Esophagus mucosa (tissue), 1 donor: ENCODE data around the gene F2RL2. TPM values are rescaled to one million over a fixed set of nuclear protein-coding genes. Genes with fewer than 3 reads are reported as not detected.
A peak's percentile ranks its signal among the peaks of the same experiment; 100 is the strongest.

Source experiments
- ATAC-seq: fragments of 200-7000 bp; cut with Tn5 transposase; one replicate; pipeline ENCODE4 v1.9.1; 2020
- total RNA-seq: library from RNA; stranded (reverse); gene quantifications from one replicate; pipeline ENCODE4 v1.2.4, GENCODE V29; 2023
- donor health status: DM: yes; HTN: yes; CAD: no.

F2RL2 gene
- total RNA-seq: 0.20 TPM

GRCh38 chr5:76622973-76623596 is at the start of gene F2RL2:
F2RL2 (minus strand) TSS chr5:76623403; CDS start chr5:76623230, 173 bp downstream.
- peak; percentile 46 for ATAC-seq

GRCh38 chr5:76672242-76672641 is 49.0 kb upstream of the F2RL2 start:
- ATAC-seq: no peak

- ATAC-seq: no peak
These were observed 47.3 kb upstream of the F2RL2 start for GRCh38 chr5:76670508-76670907.

GRCh38 chr5:76669245-76669644 is 46.0 kb upstream of the F2RL2 start:
- no peak for ATAC-seq

GRCh38 chr5:76667495-76667894 is 44.3 kb upstream of the F2RL2 start:
- ATAC-seq: no peak

GRCh38 chr5:76664079-76664478 is 40.9 kb upstream of the F2RL2 start:
- ATAC-seq: no peak

- ATAC-seq: no peak
These were observed 40.4 kb upstream of the F2RL2 start for GRCh38 chr5:76663573-76663972.

- ATAC-seq: no peak
These were observed 39.3 kb upstream of the F2RL2 start for GRCh38 chr5:76662521-76662920.

- ATAC-seq: no peak
These were observed 37.2 kb upstream of the F2RL2 start for GRCh38 chr5:76660360-76660759.

GRCh38 chr5:76657683-76658311 is 34.6 kb upstream of the F2RL2 start:
- no peak for ATAC-seq

GRCh38 chr5:76657091-76657490 is 33.9 kb upstream of the F2RL2 start:
- ATAC-seq: no peak

- no peak for ATAC-seq
These were observed 29.7 kb upstream of the F2RL2 start for GRCh38 chr5:76652809-76653414.

- ATAC-seq: no peak
These were observed 25.9 kb upstream of the F2RL2 start for GRCh38 chr5:76649140-76649539.

- no peak for ATAC-seq
These were observed 20.2 kb upstream of the F2RL2 start for GRCh38 chr5:76643371-76643770.

GRCh38 chr5:76642390-76643040 is 19.3 kb upstream of the F2RL2 start:
- no peak for ATAC-seq

- no peak for ATAC-seq
These were observed 18.4 kb upstream of the F2RL2 start for GRCh38 chr5:76641514-76642120.

- ATAC-seq: no peak
These were observed 15.3 kb upstream of the F2RL2 start for GRCh38 chr5:76638479-76638878.

- ATAC-seq: no peak
These were observed 14.3 kb upstream of the F2RL2 start for GRCh38 chr5:76637490-76637889.

- no peak for ATAC-seq
These were observed 11.5 kb upstream of the F2RL2 start for GRCh38 chr5:76634661-76635060.

GRCh38 chr5:76626738-76627137 is 3.5 kb upstream of the F2RL2 start:
- ATAC-seq: no peak

GRCh38 chr5:76625087-76625815 is 2.0 kb upstream of the F2RL2 start:
- ATAC-seq: no peak

GRCh38 chr5:76622076-76622475 is 1.1 kb downstream of the F2RL2 start:
- no peak for ATAC-seq

- ATAC-seq: no peak
These were observed 3.0 kb downstream of the F2RL2 start for GRCh38 chr5:76620166-76620565.
